ENCODE results near the gene HELZ2.
A peak's percentile ranks its signal among the peaks of the same experiment; 100 is the strongest.

Gene HELZ2

GRCh38 chr20:63543131-63543530 lies 30.9 kb downstream of the HELZ2 start:
- TF ChIP-seq, protein P1, sequence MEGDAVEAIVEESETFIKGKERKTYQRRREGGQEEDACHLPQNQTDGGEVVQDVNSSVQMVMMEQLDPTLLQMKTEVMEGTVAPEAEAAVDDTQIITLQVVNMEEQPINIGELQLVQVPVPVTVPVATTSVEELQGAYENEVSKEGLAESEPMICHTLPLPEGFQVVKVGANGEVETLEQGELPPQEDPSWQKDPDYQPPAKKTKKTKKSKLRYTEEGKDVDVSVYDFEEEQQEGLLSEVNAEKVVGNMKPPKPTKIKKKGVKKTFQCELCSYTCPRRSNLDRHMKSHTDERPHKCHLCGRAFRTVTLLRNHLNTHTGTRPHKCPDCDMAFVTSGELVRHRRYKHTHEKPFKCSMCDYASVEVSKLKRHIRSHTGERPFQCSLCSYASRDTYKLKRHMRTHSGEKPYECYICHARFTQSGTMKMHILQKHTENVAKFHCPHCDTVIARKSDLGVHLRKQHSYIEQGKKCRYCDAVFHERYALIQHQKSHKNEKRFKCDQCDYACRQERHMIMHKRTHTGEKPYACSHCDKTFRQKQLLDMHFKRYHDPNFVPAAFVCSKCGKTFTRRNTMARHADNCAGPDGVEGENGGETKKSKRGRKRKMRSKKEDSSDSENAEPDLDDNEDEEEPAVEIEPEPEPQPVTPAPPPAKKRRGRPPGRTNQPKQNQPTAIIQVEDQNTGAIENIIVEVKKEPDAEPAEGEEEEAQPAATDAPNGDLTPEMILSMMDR (IDR thresholded peaks at IDR 0.05; ENCODE audit: control insufficient read depth, extremely low read depth, insufficient read depth), result no peak
- H3K4me3 ChIP-seq (ENCODE audit: low read depth, low read length), result no peak overlapping the region
- no peak for DNase-seq (ENCODE audit: low read depth)

- DNase-seq (ENCODE audit: low read depth), result no peak
- TF ChIP-seq, protein P1 (IDR thresholded peaks at IDR 0.05; ENCODE audit: control insufficient read depth, extremely low read depth, insufficient read depth), result no peak
- H3K4me3 ChIP-seq (ENCODE audit: low read depth, low read length), result no peak overlapping the region
Observed at GRCh38 chr20:63542696-63543095, 31.3 kb downstream of the HELZ2 start.

- DNase-seq (ENCODE audit: low read depth), result no peak
- TF ChIP-seq, protein P1 (IDR thresholded peaks at IDR 0.05; ENCODE audit: control insufficient read depth, extremely low read depth, insufficient read depth), result no peak
Observed at GRCh38 chr20:63542031-63542559, 31.9 kb downstream of the HELZ2 start.

DNA sequence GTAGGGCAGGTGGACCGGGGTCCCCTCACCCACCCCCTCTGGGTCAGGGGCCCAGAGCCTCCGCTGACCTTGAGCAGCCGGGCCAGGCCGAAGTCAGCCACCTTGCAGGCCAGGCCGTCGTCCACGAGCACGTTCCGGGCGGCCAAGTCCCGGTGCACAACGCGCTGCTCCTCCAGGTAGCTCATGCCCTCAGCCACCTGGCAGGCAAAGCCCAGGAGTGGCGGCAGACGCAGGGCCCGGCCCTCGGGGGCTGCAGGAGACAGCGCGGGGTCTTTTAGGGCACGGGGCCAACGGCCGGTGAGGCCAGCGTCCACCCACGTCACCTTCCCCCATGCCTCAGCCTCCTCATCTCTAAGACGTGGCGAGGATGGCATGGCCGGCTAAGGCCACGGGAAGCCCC lies 32.7 kb downstream of the HELZ2 start:
- no peak for DNase-seq (ENCODE audit: low read depth)
- H3K4me3 ChIP-seq (ENCODE audit: low read depth, low read length), result no peak overlapping the region
- TF ChIP-seq, protein P1 (IDR thresholded peaks at IDR 0.05; ENCODE audit: control insufficient read depth, extremely low read depth, insufficient read depth), result no peak

More at GRCh38 chr20:63542031-63542559, 31.9 kb downstream of the HELZ2 start:
- H3K4me3 ChIP-seq (ENCODE audit: low read depth, low read length), result no peak overlapping the region

DNA sequence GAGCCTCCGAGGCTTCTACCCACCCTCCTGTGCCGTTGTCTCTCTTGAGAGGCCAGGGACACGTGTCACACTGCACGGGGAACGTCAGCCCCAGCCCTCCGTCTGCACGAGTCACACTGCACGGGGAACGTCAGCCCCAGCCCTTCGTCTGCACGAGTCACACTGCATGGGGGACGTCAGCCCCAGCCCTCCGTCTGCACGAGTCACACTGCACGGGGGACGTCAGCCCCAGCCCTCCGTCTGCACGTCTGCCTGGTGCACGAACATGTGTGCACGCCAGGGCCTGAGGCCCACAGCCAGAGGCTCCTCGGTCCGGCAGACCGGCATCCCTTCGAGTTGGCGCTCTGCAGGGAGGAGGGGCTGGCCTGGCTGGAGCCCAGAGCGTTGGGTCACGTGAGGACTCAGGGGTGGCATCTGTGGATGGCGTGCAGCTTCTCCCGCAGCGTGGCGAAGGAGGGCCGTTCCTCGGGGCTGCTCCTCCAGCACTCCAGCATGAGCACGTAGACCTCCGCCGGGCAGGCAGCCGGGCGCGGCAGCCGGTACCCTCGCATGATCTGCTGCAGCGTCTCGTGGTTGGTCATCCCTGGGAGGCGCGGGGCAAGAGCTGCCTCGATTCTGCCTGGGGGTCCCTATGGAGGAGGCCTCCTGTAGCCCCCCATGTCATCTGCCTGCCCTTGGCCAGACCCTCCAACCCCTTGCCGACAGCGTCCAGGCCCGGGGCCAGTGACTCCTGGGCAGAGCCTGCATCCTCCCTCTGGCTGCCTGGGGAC lies 33.4 kb downstream of the HELZ2 start:
- DNase-seq (ENCODE audit: low read depth), result no peak
- TF ChIP-seq, protein P1 (IDR thresholded peaks at IDR 0.05; ENCODE audit: control insufficient read depth, extremely low read depth, insufficient read depth), result no peak
- H3K4me3 ChIP-seq (ENCODE audit: low read depth, low read length), result no peak overlapping the region

- TF ChIP-seq, protein P1 (IDR thresholded peaks at IDR 0.05; ENCODE audit: control insufficient read depth, extremely low read depth, insufficient read depth), result no peak
- DNase-seq (ENCODE audit: low read depth), result no peak
- peak overlapping the region; percentile 51 for H3K4me3 ChIP-seq (ENCODE audit: low read depth, low read length)
Observed at GRCh38 chr20:63539441-63540370, 34.3 kb downstream of the HELZ2 start.
